Trophoblast cell (in vitro differentiated cells and primary cell): Measurements from ENCODE around the gene SYTL1. TPM values are rescaled to one million over a fixed set of nuclear protein-coding genes. Genes with fewer than 3 reads are reported as not detected.

Source experiments
- DNase-seq, 2 donors: peaks; one replicate each; pipeline ENCODE4 v3.0.0-alpha.2; 2016
- H2AFZ ChIP-seq: 2 replicates; pipeline ENCODE4 v1.6.1; 2013; ENCODE audit warnings: low read length, moderate library complexity, mild to moderate bottlenecking; ENCODE audit not compliant: insufficient read depth, poor library complexity
- H2AK5ac ChIP-seq: 2 replicates; pipeline ENCODE4 v1.6.1; 2013; ENCODE audit warnings: mild to moderate bottlenecking, low read length
- H2BK120ac ChIP-seq: 2 replicates; pipeline ENCODE4 v1.6.1; 2013; ENCODE audit warnings: low read length, mild to moderate bottlenecking, moderate library complexity; ENCODE audit not compliant: insufficient read depth, poor library complexity
- H2BK12ac ChIP-seq: 2 replicates; pipeline ENCODE4 v1.6.1; 2013; ENCODE audit warnings: mild to moderate bottlenecking, low read length, moderate library complexity
- H2BK5ac ChIP-seq: 2 replicates; pipeline ENCODE4 v1.6.1; 2013; ENCODE audit warnings: low read length, low read depth, moderate library complexity, mild to moderate bottlenecking; ENCODE audit not compliant: poor library complexity
- H3K14ac ChIP-seq: 2 replicates; pipeline ENCODE4 v1.6.1; 2013; ENCODE audit warnings: mild to moderate bottlenecking, low read length
- H3K18ac ChIP-seq: 2 replicates; pipeline ENCODE4 v1.6.1; 2013; ENCODE audit warnings: mild to moderate bottlenecking, low read length
- H3K23ac ChIP-seq: 2 replicates; pipeline ENCODE4 v1.6.1; 2013; ENCODE audit warnings: low read length
- H3K27ac ChIP-seq: 2 replicates; pipeline ENCODE4 v1.5.1; 2013; ENCODE audit warnings: low read depth, mild to moderate bottlenecking, inconsistent platforms, low read length, moderate library complexity
- H3K27me3 ChIP-seq: 2 replicates; pipeline ENCODE4 v1.6.1; 2013; ENCODE audit warnings: inconsistent platforms, mild to moderate bottlenecking, low read length, moderate library complexity; ENCODE audit not compliant: insufficient read depth
- H3K36me3 ChIP-seq, 2 experiments: 1 replicate in 1 of 2; 2 replicates in 1 of 2; pipeline ENCODE4 v1.6.1; 2013; ENCODE audit warnings: low read length in 2 of 2, mild to moderate bottlenecking in 2 of 2, moderate library complexity in 1 of 2; ENCODE audit not compliant: insufficient read depth in 2 of 2, control insufficient read depth in 1 of 2
- H3K4ac ChIP-seq: 2 replicates; pipeline ENCODE4 v1.6.1; 2013; ENCODE audit warnings: low read depth, mild to moderate bottlenecking, low read length, moderate library complexity
- H3K4me1 ChIP-seq, 2 experiments: 1 replicate in 1 of 2; 2 replicates in 1 of 2; pipeline ENCODE4 v1.6.1; 2013; ENCODE audit warnings: low read length in 2 of 2, mild to moderate bottlenecking in 2 of 2, moderate library complexity in 1 of 2; ENCODE audit not compliant: insufficient read depth in 2 of 2, control insufficient read depth in 1 of 2
- H3K4me2 ChIP-seq: 2 replicates; pipeline ENCODE4 v1.6.1; 2013; ENCODE audit warnings: inconsistent platforms, mild to moderate bottlenecking, low read length, moderate library complexity
- H3K4me3 ChIP-seq: 2 replicates; pipeline ENCODE4 v1.5.1; 2013; ENCODE audit warnings: mild to moderate bottlenecking, low read depth, low read length, inconsistent platforms
- H3K79me1 ChIP-seq: one replicate; pipeline ENCODE4 v1.6.1; 2013; ENCODE audit warnings: low read length
- H3K79me2 ChIP-seq: 2 replicates; pipeline ENCODE4 v1.6.1; 2013; ENCODE audit warnings: low read length, mild to moderate bottlenecking; ENCODE audit not compliant: control insufficient read depth, insufficient read depth, poor library complexity
- H3K9ac ChIP-seq: 2 replicates; pipeline ENCODE4 v1.6.1; 2013; ENCODE audit warnings: mild to moderate bottlenecking, low read length
- H3K9me3 ChIP-seq: 2 replicates; pipeline ENCODE4 v1.6.1; 2013; ENCODE audit warnings: low read depth, mild to moderate bottlenecking, control low read depth, inconsistent platforms, low read length; ENCODE audit not compliant: insufficient read depth
- H4K12ac ChIP-seq: 2 replicates; pipeline ENCODE4 v1.6.1; 2013; ENCODE audit warnings: low read depth, mild to moderate bottlenecking, low read length, moderate library complexity
- H4K8ac ChIP-seq: 2 replicates; pipeline ENCODE4 v1.6.1; 2013; ENCODE audit warnings: low read depth, mild to moderate bottlenecking, low read length, moderate library complexity
- H4K91ac ChIP-seq: one replicate; pipeline ENCODE4 v1.6.1; 2013; ENCODE audit warnings: low read depth, mild to moderate bottlenecking, low read length, moderate library complexity
- WGBS: extraction: QIAGEN DNeasy Blood & Tissue Kit; methylation state at CpG from one replicate; pipeline ENCODE4 v1.1.7; 2013; ENCODE audit warnings: missing lambda C conversion rate; ENCODE audit not compliant: insufficient read length, insufficient coverage; ENCODE audit errors: extremely low coverage; 5-methylcytosine and 5-hydroxymethylcytosine counted together
- polyA plus RNA-seq: library from polyadenylated mRNA; stranded (reverse); fragments of 200-250 nt; gene quantifications from 2 replicates; pipeline ENCODE4 v1.2.3, GENCODE V29; 2013

SYTL1 gene
- 18.2 and 20.4 TPM in 2 replicates for polyA plus RNA-seq

GRCh38 chr1:27341525-27342252, at the start of gene SYTL1:
SYTL1 (plus strand) TSS chr1:27342022; CDS start chr1:27345335, 3,313 bp downstream.
- H3K14ac ChIP-seq: peak within 1 kb of the TSS; percentile 29
- H4K12ac ChIP-seq: peak within 1 kb of the TSS; percentile 11
- H2AK5ac ChIP-seq: peak within 1 kb of the TSS; percentile 51
- H3K36me3 ChIP-seq: peaks cover under 1 to 2% of the 10 kb centered on the region in 2 experiments
- H3K79me1 ChIP-seq: peaks cover 13% of the 10 kb centered on the region
- H3K4me2 ChIP-seq: peak within 1 kb of the TSS; percentile 60
- no peaks in the 10 kb centered on the region for H3K27me3 ChIP-seq
- peaks cover 4% of the 10 kb centered on the region for H3K79me2 ChIP-seq
- peak within 1 kb of the TSS; percentile 17 for H2BK5ac ChIP-seq
- H3K4me1 ChIP-seq: peaks cover 25 to 29% of the 10 kb centered on the region in 2 experiments
- peak within 1 kb of the TSS; percentile 40 for H3K4me3 ChIP-seq
- H3K18ac ChIP-seq: peak within 1 kb of the TSS; percentile 44
- peak within 1 kb of the TSS; percentile 33 for H2BK120ac ChIP-seq
- H3K4ac ChIP-seq: peak within 1 kb of the TSS; percentile 15
- peak within 1 kb of the TSS; percentile 96 for H4K91ac ChIP-seq
- H3K9ac ChIP-seq: peak within 1 kb of the TSS; percentile 24
- H4K8ac ChIP-seq: peak within 1 kb of the TSS; percentile 49
- H3K23ac ChIP-seq: no peak within 1 kb of the TSS
- no peak within 1 kb of the TSS for H2AFZ ChIP-seq
- H2BK12ac ChIP-seq: peak within 1 kb of the TSS; percentile 62
- WGBS: no CpG with 5 or more reads among the region's 22 CpGs
- H3K9me3 ChIP-seq: peaks cover 1% of the 10 kb centered on the region
- peak; percentile 67 to 76 for DNase-seq
- H3K27ac ChIP-seq: peak within 1 kb of the TSS; percentile 49

- H4K8ac ChIP-seq: no peak overlapping the region
- H3K36me3 ChIP-seq: peaks cover 10 to 18% of the 10 kb centered on the region in 2 experiments
- H3K14ac ChIP-seq: no peak overlapping the region
- no peak overlapping the region for H4K12ac ChIP-seq
- no peak overlapping the region for H2BK120ac ChIP-seq
- no peak overlapping the region for H3K9ac ChIP-seq
- H3K23ac ChIP-seq: no peak overlapping the region
- H3K27me3 ChIP-seq: no peaks in the 10 kb centered on the region
- H4K91ac ChIP-seq: no peak overlapping the region
- no peaks in the 10 kb centered on the region for H3K79me2 ChIP-seq
- no CpG with 5 or more reads among the region's 5 CpGs for WGBS
- no peak overlapping the region for H3K27ac ChIP-seq
- DNase-seq: no peak
- H3K4me1 ChIP-seq: no peaks in the 10 kb centered on the region
- H3K4ac ChIP-seq: no peak overlapping the region
- no peak overlapping the region for H2BK5ac ChIP-seq
- no peak overlapping the region for H2AK5ac ChIP-seq
- no peak overlapping the region for H2BK12ac ChIP-seq
- H2AFZ ChIP-seq: no peak overlapping the region
- no peak overlapping the region for H3K4me2 ChIP-seq
- no peaks in the 10 kb centered on the region for H3K9me3 ChIP-seq
- no peak overlapping the region for H3K18ac ChIP-seq
- H3K79me1 ChIP-seq: no peaks in the 10 kb centered on the region
- no peak overlapping the region for H3K4me3 ChIP-seq
Observed at GRCh38 chr1:27292106-27292505, 49.7 kb upstream of the SYTL1 start.

GRCh38 chr1:27293915-27294314, 47.9 kb upstream of the SYTL1 start:
- Histone ChIP-seq H2BK5ac (no peak overlapping the region), H2AK5ac (no peak overlapping the region), H3K27ac (no peak overlapping the region), H2BK12ac (no peak overlapping the region), H4K91ac (no peak overlapping the region), H3K23ac (no peak overlapping the region), H3K36me3 (peaks cover 10 to 20% of the 10 kb centered on the region in 2 experiments), H3K79me2 (no peaks in the 10 kb centered on the region), H3K4me2 (no peak overlapping the region), H3K14ac (no peak overlapping the region), H3K18ac (no peak overlapping the region), H3K4me3 (no peak overlapping the region), H2AFZ (no peak overlapping the region), H3K9me3 (no peaks in the 10 kb centered on the region), H3K27me3 (no peaks in the 10 kb centered on the region), H3K9ac (no peak overlapping the region), H3K4me1 (peaks cover 4 to 5% of the 10 kb centered on the region in 2 experiments), H4K8ac (no peak overlapping the region), H3K79me1 (peaks cover 4% of the 10 kb centered on the region), H3K4ac (no peak overlapping the region), H2BK120ac (no peak overlapping the region), H4K12ac (no peak overlapping the region)
- no peak for DNase-seq
- WGBS: no CpG with 5 or more reads among the region's 8 CpGs

DNA sequence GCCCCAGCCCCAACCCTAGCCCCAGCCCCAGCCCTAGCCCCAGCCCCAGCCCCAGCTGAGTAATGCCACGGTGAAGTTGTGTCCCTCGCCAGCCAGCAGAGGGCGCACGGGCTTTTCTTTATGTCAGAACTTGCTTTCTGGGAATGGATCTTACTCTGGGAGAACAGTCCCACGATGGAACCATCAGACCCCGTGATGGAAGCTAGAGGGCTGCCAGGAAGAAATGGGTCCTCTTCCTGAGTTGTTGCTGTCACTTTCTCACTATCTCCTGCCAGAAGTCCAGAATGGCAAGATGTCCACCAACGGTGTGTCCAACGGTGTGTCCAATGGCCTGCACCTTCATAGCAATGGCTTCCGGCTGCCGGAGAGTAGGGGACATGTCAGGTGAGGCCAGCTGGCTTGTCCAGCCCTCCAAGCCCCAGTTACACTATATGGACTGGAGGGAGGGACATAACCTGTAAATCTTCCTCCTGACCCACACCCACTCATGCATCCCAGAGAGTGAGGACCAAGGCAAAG, 45.0 kb upstream of the SYTL1 start:
- Histone ChIP-seq H3K4me1 (peaks cover 19 to 24% of the 10 kb centered on the region in 2 experiments), H3K79me1 (peaks cover 12% of the 10 kb centered on the region), H2AK5ac (no peak overlapping the region), H4K8ac (no peak overlapping the region), H2AFZ (no peak overlapping the region), H3K4me3 (no peak overlapping the region), H2BK120ac (no peak overlapping the region), H3K4me2 (no peak overlapping the region), H3K23ac (no peak overlapping the region), H3K27me3 (no peaks in the 10 kb centered on the region), H4K12ac (no peak overlapping the region), H3K14ac (no peak overlapping the region), H2BK5ac (no peak overlapping the region), H3K79me2 (no peaks in the 10 kb centered on the region), H3K18ac (no peak overlapping the region), H3K9ac (no peak overlapping the region), H3K27ac (no peak overlapping the region), H3K9me3 (no peaks in the 10 kb centered on the region), H3K4ac (no peak overlapping the region), H4K91ac (no peak overlapping the region), H2BK12ac (no peak overlapping the region), H3K36me3 (peaks cover 10 to 20% of the 10 kb centered on the region in 2 experiments)
- peak; percentile 43 to 85 for DNase-seq
- WGBS: no CpG with 5 or more reads among the region's 10 CpGs
